HCT116 (cell line): ENCODE data around the gene EHD1.

ENCODE experiments used
- EGR1 ChIP-seq: IDR thresholded peaks from 2 replicates; pipeline ENCODE4 v1.6.1; 2012; ENCODE audit warnings: low read depth
- EZH2 ChIP-seq: fragments of 200-600 bp; sonication (generic); IDR thresholded peaks from 2 replicates; pipeline ENCODE4 v1.6.1; 2017; ENCODE audit warnings: antibody characterized with exemption, mixed run types
- EZH2phosphoT487 ChIP-seq: fragments of 200-600 bp; IDR thresholded peaks from 2 replicates; pipeline ENCODE4 v1.6.1; 2018; ENCODE audit warnings: antibody characterized with exemption, borderline replicate concordance
- POLR2A ChIP-seq: IDR thresholded peaks from 2 replicates; pipeline ENCODE4 v1.7.0; 2011; ENCODE audit warnings: borderline replicate concordance; ENCODE audit not compliant: insufficient read depth, insufficient read length; ENCODE audit errors: extremely low read depth
- POLR2AphosphoS5 ChIP-seq: IDR thresholded peaks from 2 replicates; pipeline ENCODE4 v1.6.1; 2011; ENCODE audit warnings: mild to moderate bottlenecking, low read depth, low read length, moderate library complexity
- REST ChIP-seq: IDR thresholded peaks from 2 replicates; pipeline ENCODE4 v1.6.1; 2012; ENCODE audit warnings: low read depth
- ZFX ChIP-seq: fragments of 450-650 bp; IDR thresholded peaks from 2 replicates; pipeline ENCODE4 v1.6.1; 2017
- TF ChIP-seq, protein P1 (sequence below), 3 experiments: fragments of 200-600 bp in 1 of 3; sonication (generic) in 1 of 3; IDR thresholded peaks in 2 of 3; conservative IDR thresholded peaks in 1 of 3; 2 replicates each; pipeline ENCODE4 v1.5.1; 2012 to 2017; ENCODE audit warnings: low read depth in 2 of 3, low read length in 2 of 3, antibody characterized with exemption in 1 of 3, borderline replicate concordance in 1 of 3, control low read depth in 1 of 3, mild to moderate bottlenecking in 1 of 3, mixed read lengths in 1 of 3, mixed run types in 1 of 3, moderate library complexity in 1 of 3; ENCODE audit not compliant: insufficient read depth in 1 of 3

- TF ChIP-seq EGR1 (no peak), POLR2AphosphoS5 (no peak), EZH2phosphoT487 (no peak), EZH2 (no peak), REST (no peak), ZFX (no peak), POLR2A (no peak)
- TF ChIP-seq, protein P1, sequence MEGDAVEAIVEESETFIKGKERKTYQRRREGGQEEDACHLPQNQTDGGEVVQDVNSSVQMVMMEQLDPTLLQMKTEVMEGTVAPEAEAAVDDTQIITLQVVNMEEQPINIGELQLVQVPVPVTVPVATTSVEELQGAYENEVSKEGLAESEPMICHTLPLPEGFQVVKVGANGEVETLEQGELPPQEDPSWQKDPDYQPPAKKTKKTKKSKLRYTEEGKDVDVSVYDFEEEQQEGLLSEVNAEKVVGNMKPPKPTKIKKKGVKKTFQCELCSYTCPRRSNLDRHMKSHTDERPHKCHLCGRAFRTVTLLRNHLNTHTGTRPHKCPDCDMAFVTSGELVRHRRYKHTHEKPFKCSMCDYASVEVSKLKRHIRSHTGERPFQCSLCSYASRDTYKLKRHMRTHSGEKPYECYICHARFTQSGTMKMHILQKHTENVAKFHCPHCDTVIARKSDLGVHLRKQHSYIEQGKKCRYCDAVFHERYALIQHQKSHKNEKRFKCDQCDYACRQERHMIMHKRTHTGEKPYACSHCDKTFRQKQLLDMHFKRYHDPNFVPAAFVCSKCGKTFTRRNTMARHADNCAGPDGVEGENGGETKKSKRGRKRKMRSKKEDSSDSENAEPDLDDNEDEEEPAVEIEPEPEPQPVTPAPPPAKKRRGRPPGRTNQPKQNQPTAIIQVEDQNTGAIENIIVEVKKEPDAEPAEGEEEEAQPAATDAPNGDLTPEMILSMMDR (IDR thresholded peaks at IDR 0.05 in 2 of 3, conservative IDR thresholded peaks at IDR 0.05 in 1 of 3; ENCODE audit: borderline replicate concordance in 1 of 3, insufficient read depth in 1 of 3, low read depth in 2 of 3, low read length in 2 of 3), result no peak
Measured at GRCh38 chr11:64908766-64909165, 30.3 kb upstream of the EHD1 start.
